Activated CD4-positive, alpha-beta T cell treated with anti-CD3 and anti-CD28 coated beads for 36 hours (primary cell): ENCODE results near the gene ZNRF4. TPM values are rescaled to one million over a fixed set of nuclear protein-coding genes. Genes with fewer than 3 reads are reported as not detected.
"Not testable (repeated sequence)": the region's sequence is repeated elsewhere in the genome, so short reads cannot be mapped to it uniquely, and the experiment has no call there.

ENCODE experiments used
- ATAC-seq: fragments of 200-7000 bp; cut with Tn5 transposase; one replicate; pipeline ENCODE4 v1.10.0; 2021; ENCODE audit warnings: mild to moderate bottlenecking, moderate library complexity
- CTCF ChIA-PET: fragments of 350-600 bp; sonication (Branson Sonifier 250); formaldehyde crosslinking; loops from one replicate; lab custom pipeline; 2021; ENCODE audit warnings: antibody characterized with exemption; lab: Charles Lee
- POLR2A ChIA-PET: fragments of 350-600 bp; sonication (Branson Sonifier 250); formaldehyde crosslinking; loops from one replicate; lab custom pipeline; 2021; ENCODE audit warnings: antibody characterized with exemption, inconsistent platforms; lab: Charles Lee
- DNase-seq: peaks from one replicate; pipeline ENCODE4 v3.0.0-alpha.2; 2020
- H3K27ac Mint-ChIP-seq: one replicate; pipeline ENCODE4 v1.8.0; 2021; ENCODE audit warnings: mixed read lengths
- H3K27me3 Mint-ChIP-seq: one replicate; pipeline ENCODE4 v1.8.0; 2021; ENCODE audit warnings: mixed read lengths
- H3K36me3 Mint-ChIP-seq: one replicate; pipeline ENCODE4 v1.8.0; 2021; ENCODE audit warnings: low read depth, mixed read lengths
- H3K4me1 Mint-ChIP-seq: one replicate; pipeline ENCODE4 v1.8.0; 2021; ENCODE audit warnings: mixed read lengths
- H3K4me3 Mint-ChIP-seq: one replicate; pipeline ENCODE4 v1.8.0; 2021; ENCODE audit warnings: mild to moderate bottlenecking, moderate library complexity, mixed read lengths
- H3K9me3 Mint-ChIP-seq: one replicate; pipeline ENCODE4 v1.8.0; 2021; ENCODE audit warnings: low read depth, mixed read lengths
- intact Hi-C, 2 experiments: fragments of 100-400 bp; cut with DNase I in 1 of 2; cut with micrococcal nuclease in 1 of 2; formaldehyde crosslinking; loops; one replicate each; pipeline versions ENCODE4 v1.14.2 to v1.15.1; 2022 to 2024; cut with DNase I, micrococcal nuclease
- total RNA-seq, 2 experiments: library from RNA; stranded (reverse); gene quantifications; one replicate each; pipeline ENCODE4 v1.2.3, GENCODE V29; 2021

ZNRF4 gene
- total RNA-seq, 2 experiments from 2014 or later = not detected

- no peaks in the 10 kb centered on the region for H3K9me3 Mint-ChIP-seq
- no peak overlapping the region for H3K4me3 Mint-ChIP-seq
- no peak for ATAC-seq
- peaks cover 36% of the 10 kb centered on the region for H3K27me3 Mint-ChIP-seq
- intact Hi-C loops = no loop called here
- ChIA-PET CTCF (interaction anchor here (0.8 to 1.5 kb wide), 2 partner anchors 17 to 65 kb away, joined by 3 read pairs; no protein-coding TSS in a partner anchor), POLR2A (no interaction called here)
- DNase-seq = no peak
- no peaks in the 10 kb centered on the region for H3K4me1 Mint-ChIP-seq
- H3K36me3 Mint-ChIP-seq = no peaks in the 10 kb centered on the region
- no peak overlapping the region for H3K27ac Mint-ChIP-seq
Observed at GRCh38 chr19:5478925-5479588, 23.8 kb downstream of the ZNRF4 start.

GRCh38 chr19:5479958-5480357, 24.7 kb downstream of the ZNRF4 start:
- ChIA-PET POLR2A (no interaction called here), CTCF (interaction anchor here (0.8 to 1.0 kb wide), 2 partner anchors 33 to 70 kb away, joined by 3 to 4 read pairs; no protein-coding TSS in a partner anchor)
- H3K9me3 Mint-ChIP-seq = no peaks in the 10 kb centered on the region

GRCh38 chr19:5480427-5480836, 25.2 kb downstream of the ZNRF4 start:
- Mint-ChIP-seq H3K27me3 (peaks cover 42% of the 10 kb centered on the region), H3K36me3 (no peaks in the 10 kb centered on the region), H3K9me3 (no peaks in the 10 kb centered on the region), H3K27ac (no peak overlapping the region), H3K4me1 (no peaks in the 10 kb centered on the region), H3K4me3 (no peak overlapping the region)
- DNase-seq = peak; percentile 66
- intact Hi-C loops = loop anchor here in 1 of 2 experiments (1.0 to 2.0 kb wide), 2 partner anchors 110 to 432 kb away; no protein-coding TSS in a partner anchor
- POLR2A ChIA-PET = no interaction called here
- CTCF ChIA-PET = interaction anchor here (0.8 to 1.0 kb wide), 2 partner anchors 34 to 71 kb away, joined by 3 to 4 read pairs; no protein-coding TSS in a partner anchor
- ATAC-seq = no peak

More at GRCh38 chr19:5479958-5480357, 24.7 kb downstream of the ZNRF4 start:
- H3K27ac Mint-ChIP-seq = no peak overlapping the region
- no peaks in the 10 kb centered on the region for H3K4me1 Mint-ChIP-seq
- peaks cover 38% of the 10 kb centered on the region for H3K27me3 Mint-ChIP-seq
- ATAC-seq (no peak), DNase-seq (no peak)
- H3K36me3 Mint-ChIP-seq = no peaks in the 10 kb centered on the region
- no peak overlapping the region for H3K4me3 Mint-ChIP-seq
- intact Hi-C loops = loop anchor here in 1 of 2 experiments (1.0 to 2.0 kb wide), 2 partner anchors 109 to 432 kb away; no protein-coding TSS in a partner anchor

DNA sequence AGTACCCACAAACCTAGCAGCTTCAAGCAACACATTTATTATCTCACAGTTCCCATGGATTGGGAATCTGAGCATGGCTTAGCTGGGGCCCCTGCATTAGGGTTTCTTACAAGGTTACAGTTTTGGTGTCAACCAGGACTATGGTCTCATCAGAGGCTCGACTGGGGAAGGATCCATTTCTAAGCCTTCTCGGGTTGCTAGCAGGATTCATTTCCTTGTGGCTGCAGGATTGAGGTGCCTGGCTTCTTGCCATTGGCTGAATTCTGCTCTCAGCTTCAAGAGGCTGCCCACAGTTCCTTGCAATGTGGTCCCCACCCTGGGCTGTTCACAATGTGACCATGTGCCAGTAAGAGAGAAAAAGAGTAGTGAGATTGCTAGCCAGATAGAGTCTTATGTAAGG, 26.7 kb downstream of the ZNRF4 start:
- intact Hi-C loops = loop anchor here in 1 of 2 experiments (2.0 kb wide), 1 partner anchor 111 kb away; no protein-coding TSS in a partner anchor
- H3K9me3 Mint-ChIP-seq = no peaks in the 10 kb centered on the region
- no peak overlapping the region for H3K27ac Mint-ChIP-seq

GRCh38 chr19:5484398-5485285, 29.4 kb downstream of the ZNRF4 start:
- Mint-ChIP-seq H3K27me3 (peaks cover 33% of the 10 kb centered on the region), H3K4me1 (no peaks in the 10 kb centered on the region), H3K27ac (no peak overlapping the region), H3K36me3 (no peaks in the 10 kb centered on the region), H3K9me3 (no peaks in the 10 kb centered on the region), H3K4me3 (no peak overlapping the region)
- POLR2A ChIA-PET = no interaction called here
- CTCF ChIA-PET = interaction anchor here (0.6 kb wide), 1 partner anchor 8 kb away, joined by 3 read pairs; no protein-coding TSS in a partner anchor
- intact Hi-C loops = no loop called here
- no peak for DNase-seq
- no peak for ATAC-seq

More for the DNA sequence above, 26.7 kb downstream of the ZNRF4 start:
- DNase-seq = no peak
- Mint-ChIP-seq H3K4me1 (no peaks in the 10 kb centered on the region), H3K36me3 (no peaks in the 10 kb centered on the region), H3K27me3 (peaks cover 41% of the 10 kb centered on the region), H3K4me3 (no peak overlapping the region)
- CTCF ChIA-PET = no interaction called here
- no peak for ATAC-seq
- POLR2A ChIA-PET = no interaction called here

DNA sequence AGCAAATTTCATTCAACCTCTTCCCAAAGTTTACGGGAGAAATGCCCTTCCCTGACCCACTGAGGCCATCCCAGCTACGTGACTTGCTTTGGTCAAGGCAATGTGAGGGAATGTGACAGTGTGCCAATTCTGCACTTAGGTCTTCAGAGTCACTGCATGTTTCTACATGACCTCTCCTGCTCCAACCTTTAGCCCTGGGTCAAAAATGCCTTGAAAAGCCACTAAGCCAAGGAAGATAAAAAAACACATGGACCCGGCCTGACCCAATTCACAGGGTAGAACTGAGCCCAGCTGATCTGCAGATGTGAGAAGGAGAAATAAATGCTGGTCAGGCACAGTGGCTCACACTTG, 30.0 kb downstream of the ZNRF4 start:
- no peak overlapping the region for H3K27ac Mint-ChIP-seq
- no peaks in the 10 kb centered on the region for H3K36me3 Mint-ChIP-seq
- POLR2A ChIA-PET = no interaction called here
- intact Hi-C loops = no loop called here
- peaks cover 33% of the 10 kb centered on the region for H3K27me3 Mint-ChIP-seq
- DNase-seq (no peak), ATAC-seq (no peak)
- no peak overlapping the region for H3K4me3 Mint-ChIP-seq
- no peaks in the 10 kb centered on the region for H3K9me3 Mint-ChIP-seq
- no peaks in the 10 kb centered on the region for H3K4me1 Mint-ChIP-seq
- CTCF ChIA-PET = interaction anchor here (0.6 kb wide), 1 partner anchor 9 kb away, joined by 3 read pairs; no protein-coding TSS in a partner anchor

DNA sequence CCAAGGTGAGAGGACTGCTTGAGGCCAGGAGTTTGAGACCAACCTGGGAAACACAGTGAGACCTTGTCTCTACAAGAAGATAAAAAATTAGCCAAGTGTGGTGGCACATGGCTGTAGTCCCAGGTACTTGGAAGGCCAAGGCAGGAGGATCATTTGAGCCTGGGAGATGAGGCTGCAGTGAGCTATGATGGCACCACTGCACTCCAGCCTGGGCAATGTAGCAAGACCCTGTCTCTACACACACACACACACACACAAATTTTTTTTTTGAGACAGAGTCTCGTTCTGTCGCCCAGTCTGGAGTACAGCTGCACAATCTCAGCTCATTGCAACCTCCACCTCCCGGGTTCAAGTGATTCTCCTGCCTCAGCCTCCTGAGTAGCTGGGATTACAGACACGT, 30.4 kb downstream of the ZNRF4 start:
- H3K4me1 Mint-ChIP-seq, intact Hi-C loops, H3K9me3 Mint-ChIP-seq, DNase-seq, CTCF ChIA-PET, H3K27ac Mint-ChIP-seq, H3K4me3 Mint-ChIP-seq, ATAC-seq, H3K36me3 Mint-ChIP-seq, POLR2A ChIA-PET: not testable (repeated sequence)
- peaks cover 33% of the 10 kb centered on the region for H3K27me3 Mint-ChIP-seq

- Mint-ChIP-seq H3K9me3 (no peaks in the 10 kb centered on the region), H3K4me1 (no peaks in the 10 kb centered on the region), H3K4me3 (no peak overlapping the region), H3K27ac (no peak overlapping the region), H3K27me3 (peaks cover 40% of the 10 kb centered on the region), H3K36me3 (no peaks in the 10 kb centered on the region)
- ATAC-seq (no peak), DNase-seq (no peak)
- ChIA-PET CTCF (no interaction called here), POLR2A (no interaction called here)
- intact Hi-C loops = no loop called here
Observed at GRCh38 chr19:5487222-5487621, 32.0 kb downstream of the ZNRF4 start.

DNA sequence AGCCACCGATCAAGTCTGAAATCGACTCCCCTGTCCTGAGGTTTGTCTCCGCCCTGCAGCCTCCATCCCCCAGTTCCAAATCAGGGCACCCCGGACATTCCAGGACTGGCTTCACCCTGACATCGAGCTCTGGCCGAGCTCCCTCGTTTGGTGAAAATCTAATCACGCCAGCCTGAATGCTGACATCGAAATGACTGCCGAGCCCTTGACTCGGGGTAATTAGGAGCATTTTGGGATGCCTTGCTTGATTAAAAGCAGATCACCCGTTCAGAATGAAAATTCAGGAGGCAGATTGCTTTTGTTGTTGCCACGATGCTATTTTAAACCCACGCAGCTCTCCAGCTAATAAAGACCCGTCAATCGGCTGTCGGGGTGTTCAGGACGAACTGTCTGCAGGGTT, 34.3 kb downstream of the ZNRF4 start:
- no peak for DNase-seq
- ChIA-PET CTCF (no interaction called here), POLR2A (no interaction called here)
- H3K4me3 Mint-ChIP-seq = no peak overlapping the region
- no peak overlapping the region for H3K27ac Mint-ChIP-seq
- no peak for ATAC-seq
- no peaks in the 10 kb centered on the region for H3K9me3 Mint-ChIP-seq
- no peaks in the 10 kb centered on the region for H3K4me1 Mint-ChIP-seq
- H3K27me3 Mint-ChIP-seq = peaks cover 40% of the 10 kb centered on the region
- no peaks in the 10 kb centered on the region for H3K36me3 Mint-ChIP-seq
- intact Hi-C loops = no loop called here

DNA sequence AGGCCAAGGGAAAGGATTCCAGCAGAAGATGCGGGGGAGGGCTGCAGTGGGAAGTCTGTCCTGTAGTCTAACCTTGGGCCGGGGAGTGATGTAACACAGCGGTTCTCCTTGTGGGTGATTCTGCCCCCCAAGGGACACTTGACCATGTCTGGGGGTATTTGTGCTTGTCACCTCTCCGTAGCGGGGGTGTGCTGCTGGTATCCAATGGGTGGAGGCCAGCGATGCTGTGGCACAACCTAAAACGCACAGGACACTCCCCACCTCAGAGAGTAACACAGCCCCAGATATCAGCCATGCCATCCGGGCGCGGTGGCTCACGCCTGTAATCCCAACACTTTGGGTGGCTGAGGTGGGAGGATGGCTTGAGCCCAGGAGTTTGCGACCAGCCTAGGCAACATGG, 36.3 kb downstream of the ZNRF4 start:
- CTCF ChIA-PET = no interaction called here
- H3K4me3 Mint-ChIP-seq = no peak overlapping the region
- DNase-seq (no peak), ATAC-seq (no peak)
- H3K36me3 Mint-ChIP-seq = no peaks in the 10 kb centered on the region
- no peaks in the 10 kb centered on the region for H3K9me3 Mint-ChIP-seq
- POLR2A ChIA-PET = no interaction called here
- H3K27ac Mint-ChIP-seq = no peak overlapping the region
- intact Hi-C loops = no loop called here
- H3K27me3 Mint-ChIP-seq = peaks cover 41% of the 10 kb centered on the region
- no peaks in the 10 kb centered on the region for H3K4me1 Mint-ChIP-seq

- ATAC-seq (no peak), DNase-seq (no peak)
- H3K4me1 Mint-ChIP-seq = no peaks in the 10 kb centered on the region
- peaks cover 43% of the 10 kb centered on the region for H3K27me3 Mint-ChIP-seq
- ChIA-PET CTCF (no interaction called here), POLR2A (no interaction called here)
- H3K9me3 Mint-ChIP-seq = no peaks in the 10 kb centered on the region
- no peaks in the 10 kb centered on the region for H3K36me3 Mint-ChIP-seq
- H3K4me3 Mint-ChIP-seq = no peak overlapping the region
- no peak overlapping the region for H3K27ac Mint-ChIP-seq
- intact Hi-C loops = no loop called here
Observed at GRCh38 chr19:5492281-5492634, 37.0 kb downstream of the ZNRF4 start.
